H1 (cell line): ENCODE data around the gene ZNF777. TPM values are rescaled to one million over a fixed set of nuclear protein-coding genes. Genes with fewer than 3 reads are reported as not detected.
A peak's percentile ranks its signal among the peaks of the same experiment; 100 is the strongest.

Experiments
- CTCF ChIA-PET: fragments of 300-600 bp; sonication (Branson Sonifier 250); formaldehyde crosslinking; loops from one replicate; lab custom pipeline; 2021; ENCODE audit not compliant: partially characterized antibody; lab: Charles Lee
- POLR2A ChIA-PET: fragments of 300-600 bp; sonication (Branson Sonifier 250); formaldehyde crosslinking; loops from one replicate; lab custom pipeline; 2021; ENCODE audit warnings: inconsistent platforms; ENCODE audit not compliant: partially characterized antibody; lab: Charles Lee
- DNase-seq, 2 experiments: peaks; one replicate each; pipeline versions ENCODE4 v3.0.0 to v3.0.0-alpha.2; 2010 to 2022; ENCODE audit warnings: low spot score in 2 of 2, low read depth in 1 of 2, mixed read lengths in 1 of 2
- FAIRE-seq: peaks from 2 replicates; lab custom pipeline; 2011; peaks lifted over from hg19 to GRCh38; lab: Jason Lieb, UNC
- H2AFZ ChIP-seq: 2 replicates; pipeline ENCODE4 v1.8.1; 2012; ENCODE audit warnings: low read length, inconsistent platforms
- H2AK5ac ChIP-seq: 2 replicates; pipeline ENCODE4 v1.6.1; 2013; ENCODE audit warnings: low read depth, low read length
- H2BK120ac ChIP-seq: replicated peaks from 2 replicates; pipeline ENCODE3; 2013; ENCODE audit warnings: low read depth, low read length, inconsistent platforms
- H2BK12ac ChIP-seq: 2 replicates; pipeline ENCODE4 v1.6.1; 2013; ENCODE audit warnings: low read depth, low read length
- H2BK15ac ChIP-seq: 2 replicates; pipeline ENCODE4 v1.6.1; 2013; ENCODE audit warnings: low read length
- H2BK20ac ChIP-seq: 2 replicates; pipeline ENCODE4 v1.6.1; 2013; ENCODE audit warnings: low read length
- H2BK5ac ChIP-seq: 2 replicates; pipeline ENCODE4 v1.6.1; 2013; ENCODE audit warnings: low read depth, low read length
- H3K14ac ChIP-seq: 2 replicates; pipeline ENCODE4 v1.6.1; 2013; ENCODE audit warnings: inconsistent platforms; ENCODE audit not compliant: insufficient read length
- H3K18ac ChIP-seq: 2 replicates; pipeline ENCODE4 v1.6.1; 2013; ENCODE audit warnings: low read length; ENCODE audit errors: extremely low read depth
- H3K23ac ChIP-seq: 2 replicates; pipeline ENCODE4 v1.6.1; 2013; ENCODE audit warnings: inconsistent platforms; ENCODE audit not compliant: insufficient read length
- H3K23me2 ChIP-seq: 2 replicates; pipeline ENCODE4 v1.6.1; 2013; ENCODE audit warnings: low read depth, low read length
- H3K27ac ChIP-seq: 2 replicates; pipeline ENCODE4 v1.6.1; 2011; ENCODE audit warnings: low read depth, low read length, inconsistent platforms
- H3K27me3 ChIP-seq, 4 experiments: replicated peaks in 1 of 4; 1 replicate in 1 of 4; 2 replicates in 3 of 4; pipeline versions ENCODE4 v1.6.1 to v1.8.1; 2011 to 2013; ENCODE audit warnings: low read length in 3 of 4, mild to moderate bottlenecking in 3 of 4, inconsistent platforms in 2 of 4, mixed read lengths in 2 of 4, moderate library complexity in 1 of 4; ENCODE audit not compliant: control insufficient read depth in 3 of 4, insufficient read depth in 3 of 4; ENCODE audit errors: extremely low read depth in 1 of 4
- H3K36me3 ChIP-seq, 4 experiments: 2 replicates each; pipeline versions ENCODE4 v1.6.1 to v1.8.1; 2011 to 2013; ENCODE audit warnings: mild to moderate bottlenecking in 4 of 4, low read length in 3 of 4, moderate library complexity in 2 of 4, control low read depth in 1 of 4, inconsistent platforms in 1 of 4; ENCODE audit not compliant: insufficient read depth in 4 of 4, control insufficient read depth in 2 of 4
- H3K4ac ChIP-seq: replicated peaks from 2 replicates; pipeline ENCODE3; 2013; ENCODE audit warnings: low read length, low read depth, mixed read lengths, inconsistent platforms; ENCODE audit not compliant: insufficient read length
- H3K4me1 ChIP-seq, 4 experiments: replicated peaks in 1 of 4; 1 replicate in 1 of 4; 2 replicates in 3 of 4; pipeline versions ENCODE4 v1.6.1 to v1.8.1; 2011 to 2013; ENCODE audit warnings: low read length in 3 of 4, inconsistent platforms in 2 of 4, mixed read lengths in 1 of 4; ENCODE audit not compliant: insufficient read depth in 4 of 4, control insufficient read depth in 3 of 4
- H3K4me2 ChIP-seq, 2 experiments: 2 replicates each; pipeline versions ENCODE4 v1.6.1 to v1.8.1; 2011 to 2013; ENCODE audit warnings: low read depth in 2 of 2, low read length in 2 of 2, control low read depth in 1 of 2, inconsistent platforms in 1 of 2, mild to moderate bottlenecking in 1 of 2; ENCODE audit not compliant: insufficient read depth in 1 of 2
- H3K4me3 ChIP-seq, 4 experiments: fragments of 200-600, 300-600 bp in 1 of 4; sonication (generic), shearing (Covaris generic), sonication (Bioruptor Twin) in 1 of 4; 2 replicates each; pipeline versions ENCODE4 v1.5.1 to v1.8.1; 2011 to 2016; ENCODE audit warnings: low read length in 4 of 4, low read depth in 3 of 4, control low read depth in 2 of 4, inconsistent platforms in 2 of 4, mild to moderate bottlenecking in 2 of 4, mixed read lengths in 1 of 4, moderate library complexity in 1 of 4; ENCODE audit not compliant: insufficient read depth in 2 of 4; ENCODE audit errors: extremely low read depth in 1 of 4
- H3K56ac ChIP-seq: replicated peaks from 2 replicates; pipeline ENCODE3; 2013; ENCODE audit warnings: low read depth, mild to moderate bottlenecking, mixed read lengths, low read length, inconsistent platforms; ENCODE audit not compliant: insufficient read length
- H3K79me1 ChIP-seq: 2 replicates; pipeline ENCODE4 v1.6.1; 2013; ENCODE audit warnings: low read depth, low read length, control low read depth
- H3K79me2 ChIP-seq, 2 experiments: 2 replicates each; pipeline versions ENCODE4 v1.6.1 to v1.8.1; 2012 to 2013; ENCODE audit warnings: low read length in 2 of 2, mild to moderate bottlenecking in 2 of 2, inconsistent platforms in 1 of 2; ENCODE audit not compliant: insufficient read depth in 2 of 2, control insufficient read depth in 1 of 2
- H3K9ac ChIP-seq, 4 experiments: replicated peaks in 1 of 4; 1 replicate in 1 of 4; 2 replicates in 3 of 4; pipeline versions ENCODE4 v1.6.1 to v1.8.1; 2011 to 2013; ENCODE audit warnings: low read depth in 3 of 4, low read length in 3 of 4, control low read depth in 2 of 4, mild to moderate bottlenecking in 2 of 4, moderate library complexity in 2 of 4, inconsistent platforms in 1 of 4; ENCODE audit errors: extremely low read depth in 1 of 4
- H3K9me3 ChIP-seq, 2 experiments: 2 replicates each; pipeline versions ENCODE4 v1.6.1 to v1.8.1; 2012 to 2013; ENCODE audit warnings: mild to moderate bottlenecking in 2 of 2, moderate library complexity in 2 of 2, control low read depth in 1 of 2, inconsistent platforms in 1 of 2, low read depth in 1 of 2, low read length in 1 of 2, mixed read lengths in 1 of 2; ENCODE audit not compliant: insufficient read depth in 2 of 2
- H4K20me1 ChIP-seq, 2 experiments: replicated peaks in 1 of 2; 2 replicates each; pipeline versions ENCODE3 to v1.8.1; 2011 to 2013; ENCODE audit warnings: inconsistent platforms in 2 of 2, low read length in 2 of 2, mild to moderate bottlenecking in 1 of 2; ENCODE audit not compliant: insufficient read depth in 2 of 2, control insufficient read depth in 1 of 2
- H4K5ac ChIP-seq: 2 replicates; pipeline ENCODE4 v1.6.1; 2013; ENCODE audit warnings: low read length, low read depth, mixed read lengths, inconsistent platforms; ENCODE audit not compliant: insufficient read length
- H4K8ac ChIP-seq: 2 replicates; pipeline ENCODE4 v1.8.0; 2013; ENCODE audit warnings: mild to moderate bottlenecking, moderate library complexity, low read length, inconsistent platforms; ENCODE audit not compliant: insufficient read depth; ENCODE audit errors: extremely low read depth
- H4K91ac ChIP-seq: replicated peaks from 2 replicates; pipeline ENCODE3; 2013; ENCODE audit warnings: low read length, mixed read lengths, inconsistent platforms; ENCODE audit not compliant: insufficient read length
- ATF2 ChIP-seq: IDR thresholded peaks from 2 replicates; pipeline ENCODE4 v1.6.1; 2012; ENCODE audit warnings: low read length, inconsistent platforms
- PHF8 ChIP-seq: fragments of 200-600 bp; sonication (generic); conservative IDR thresholded peaks from 2 replicates; pipeline ENCODE4 v1.7.1; 2012; ENCODE audit warnings: low read depth, mild to moderate bottlenecking, inconsistent platforms, low read length, moderate library complexity
- POLR2AphosphoS5 ChIP-seq: IDR thresholded peaks from 2 replicates; pipeline ENCODE4 v1.6.1; 2011; ENCODE audit warnings: low read depth, low read length
- SP2 ChIP-seq: IDR thresholded peaks from 2 replicates; pipeline ENCODE4 v1.6.1; 2012; ENCODE audit warnings: mild to moderate bottlenecking, low read length, inconsistent platforms
- YY1 ChIP-seq: IDR thresholded peaks from 2 replicates; pipeline ENCODE4 v1.6.1; 2011; ENCODE audit warnings: low read depth, mild to moderate bottlenecking, low read length
- WGBS, 2 experiments: shearing (Covaris generic) in 1 of 2; methylation state at CpG; one replicate each; pipeline versions ENCODE4 v1.1.6 to v1.1.7; 2013 to 2015; ENCODE audit warnings: low lambda C conversion rate in 2 of 2, mixed read lengths in 2 of 2, inconsistent platforms in 1 of 2, low coverage in 1 of 2, missing lambda C conversion rate in 1 of 2; ENCODE audit not compliant: insufficient replicate concordance in 2 of 2, insufficient coverage in 1 of 2, insufficient read length in 1 of 2; ENCODE audit errors: extremely low coverage in 1 of 2, missing lambda C conversion rate in 1 of 2; 5-methylcytosine and 5-hydroxymethylcytosine counted together
- polyA plus RNA-seq, 7 experiments: library from polyadenylated mRNA; depleted of rRNA in 3 of 7; stranded (reverse) in 5 of 7; unstranded in 2 of 7; fragments of >200 nt in 5 of 7; fragments of 200-250 nt in 2 of 7; gene quantifications; 1 replicate in 5 of 7; 2 replicates in 1 of 7; 4 replicates in 1 of 7; pipeline versions ENCODE4 v1.2.1 to v1.2.3, GENCODE V29; 2011 to 2013; ENCODE audit warnings: missing spikeins in 2 of 7, mixed read lengths in 2 of 7
- total RNA-seq: library from RNA; stranded (reverse); fragmentation: NEBNext Ultra II Directional; extraction: Animal tissue kit (Norgen Biotek cat#: 25700); gene quantifications from 2 replicates; pipeline ENCODE4 v1.2.1, GENCODE V29; 2021
- TF ChIP-seq, protein P1 (sequence below), 3 experiments: IDR thresholded peaks; 1 replicate in 2 of 3; 2 replicates in 1 of 3; pipeline versions ENCODE4 v1.5.1 to v1.6.1; 2011; ENCODE audit warnings: low read length in 3 of 3, mild to moderate bottlenecking in 3 of 3, inconsistent platforms in 2 of 3, low read depth in 1 of 3, moderate library complexity in 1 of 3; ENCODE audit not compliant: insufficient read depth in 1 of 3; ENCODE audit errors: control extremely low read depth in 1 of 3

ZNF777 gene
- total and polyA plus RNA-seq, 2 of the 8 experiments (the other 6 are each of a cell fraction or from before 2014, with no cell fraction given), result 8.0 to 10.1 TPM

DNA sequence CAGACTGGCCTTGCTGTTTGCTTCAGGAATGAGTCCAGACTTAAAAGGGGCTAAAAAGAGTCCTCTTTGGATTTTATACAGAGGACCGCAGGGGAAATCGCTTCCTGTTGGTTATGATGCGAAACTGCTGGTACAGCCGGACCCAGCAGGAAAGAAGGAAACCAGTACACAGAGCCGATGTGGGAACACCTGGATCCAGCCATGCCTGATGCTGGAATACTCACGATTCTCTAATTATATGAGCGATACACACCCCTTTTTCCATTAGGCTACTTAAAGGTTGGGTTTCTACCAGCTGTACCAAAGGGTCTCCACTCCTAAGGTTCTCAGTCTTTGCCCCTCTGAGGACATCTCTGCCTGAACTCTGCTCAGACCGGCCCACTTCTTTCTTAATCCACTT lies 27.7 kb downstream of the ZNF777 start:
- Histone ChIP-seq H3K23ac (no peak overlapping the region), H3K4ac (no peak overlapping the region), H2BK120ac (no peak overlapping the region), H4K8ac (no peak overlapping the region), H2BK5ac (no peak overlapping the region), H3K23me2 (no peaks in the 10 kb centered on the region), H2BK15ac (no peak overlapping the region), H2BK20ac (no peak overlapping the region), H3K27me3 (no peaks in the 10 kb centered on the region), H4K20me1 (peaks cover 0 to 2% of the 10 kb centered on the region in 2 experiments), H3K4me2 (no peak overlapping the region), H3K4me1 (no peaks in the 10 kb centered on the region), H4K91ac (no peak overlapping the region), H4K5ac (no peak overlapping the region), H3K9me3 (no peaks in the 10 kb centered on the region), H3K9ac (no peak overlapping the region), H3K36me3 (peaks cover 0 to 16% (median 0%) of the 10 kb centered on the region in 4 experiments; a peak in 3 of 8 replicates), H3K27ac (no peak overlapping the region), H3K4me3 (no peak overlapping the region), H2AFZ (no peak overlapping the region), H3K79me2 (no peaks in the 10 kb centered on the region), H3K56ac (no peak overlapping the region), H2AK5ac (no peak overlapping the region), H3K14ac (no peak overlapping the region), H3K79me1 (no peaks in the 10 kb centered on the region), H2BK12ac (no peak overlapping the region), H3K18ac (no peak overlapping the region)
- WGBS, 2 experiments, result 80% methylated on average over 7 of the region's 8 CpGs; no CpG with 5 or more reads in 1 of the 2 experiments
- POLR2A ChIA-PET, result interaction anchor here (1.8 to 1.9 kb wide), 2 partner anchors 25 to 28 kb away, joined by 4 to 5 read pairs; partner anchors contain the start of gene ZNF777
- TF ChIP-seq POLR2AphosphoS5 (no peak), SP2 (no peak), YY1 (no peak), PHF8 (no peak), ATF2 (no peak)
- TF ChIP-seq, protein P1, sequence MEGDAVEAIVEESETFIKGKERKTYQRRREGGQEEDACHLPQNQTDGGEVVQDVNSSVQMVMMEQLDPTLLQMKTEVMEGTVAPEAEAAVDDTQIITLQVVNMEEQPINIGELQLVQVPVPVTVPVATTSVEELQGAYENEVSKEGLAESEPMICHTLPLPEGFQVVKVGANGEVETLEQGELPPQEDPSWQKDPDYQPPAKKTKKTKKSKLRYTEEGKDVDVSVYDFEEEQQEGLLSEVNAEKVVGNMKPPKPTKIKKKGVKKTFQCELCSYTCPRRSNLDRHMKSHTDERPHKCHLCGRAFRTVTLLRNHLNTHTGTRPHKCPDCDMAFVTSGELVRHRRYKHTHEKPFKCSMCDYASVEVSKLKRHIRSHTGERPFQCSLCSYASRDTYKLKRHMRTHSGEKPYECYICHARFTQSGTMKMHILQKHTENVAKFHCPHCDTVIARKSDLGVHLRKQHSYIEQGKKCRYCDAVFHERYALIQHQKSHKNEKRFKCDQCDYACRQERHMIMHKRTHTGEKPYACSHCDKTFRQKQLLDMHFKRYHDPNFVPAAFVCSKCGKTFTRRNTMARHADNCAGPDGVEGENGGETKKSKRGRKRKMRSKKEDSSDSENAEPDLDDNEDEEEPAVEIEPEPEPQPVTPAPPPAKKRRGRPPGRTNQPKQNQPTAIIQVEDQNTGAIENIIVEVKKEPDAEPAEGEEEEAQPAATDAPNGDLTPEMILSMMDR (IDR thresholded peaks at IDR 0.05; ENCODE audit: control extremely low read depth in 1 of 3, insufficient read depth in 1 of 3, low read depth in 1 of 3, low read length in 3 of 3), result no peak
- DNase-seq, result peak in 1 of 2 experiments; percentile 28
- CTCF ChIA-PET, result interaction anchor here (0.7 to 2.7 kb wide), 3 partner anchors 10 to 299 kb away, joined by 3 to 10 read pairs (median 9); no protein-coding TSS in a partner anchor
- no peak for FAIRE-seq
